Central memory CD8-positive, alpha-beta T cell (primary cell): ENCODE data around the gene PA2G4.
"Not testable (repeated sequence)": the region's sequence is repeated elsewhere in the genome, so short reads cannot be mapped to it uniquely, and the experiment has no call there.

Experiments used
- ATAC-seq: fragments of 150-1000 bp; cut with Tn5 transposase; replicated peaks from 2 replicates; pipeline ENCODE4 v1.10.0; 2022; ENCODE audit warnings: mild to moderate bottlenecking, moderate FRiP score, moderate number of reproducible peaks; ENCODE audit not compliant: poor library complexity, severe bottlenecking; ENCODE audit errors: extremely low read depth
- DNase-seq, 2 donors: peaks; one replicate each; pipeline ENCODE4 v3.0.0; 2021; ENCODE audit warnings: low spot score in 2 of 2
- H3K27ac Mint-ChIP-seq: one replicate; pipeline ENCODE4 v1.8.0; 2022; ENCODE audit warnings: low read depth, mild to moderate bottlenecking, moderate library complexity, mixed read lengths
- H3K27me3 Mint-ChIP-seq: one replicate; pipeline ENCODE4 v1.8.0; 2022; ENCODE audit warnings: mixed read lengths
- H3K36me3 Mint-ChIP-seq: one replicate; pipeline ENCODE4 v1.8.0; 2022; ENCODE audit warnings: mild to moderate bottlenecking, moderate library complexity, mixed read lengths; ENCODE audit not compliant: insufficient read depth
- H3K4me1 Mint-ChIP-seq: one replicate; pipeline ENCODE4 v1.8.0; 2022; ENCODE audit warnings: mixed read lengths
- H3K4me3 Mint-ChIP-seq: one replicate; pipeline ENCODE4 v1.8.0; 2022; ENCODE audit warnings: mild to moderate bottlenecking, moderate library complexity, mixed read lengths
- H3K9me3 Mint-ChIP-seq: one replicate; pipeline ENCODE4 v1.8.0; 2022; ENCODE audit warnings: mixed read lengths

PA2G4 gene

GRCh38 chr12:56152132-56152755 is 47.9 kb downstream of the PA2G4 start, which contains the start of gene MYL6B:
Gene MYL6B (plus strand): TSS chr12:56152587. CDS start chr12:56153919, 1,332 bp downstream.
- H3K4me3 Mint-ChIP-seq, result peak within 1 kb of the TSS; percentile 82
- DNase-seq (peak; percentile 76 to 82), ATAC-seq (peak; percentile 95)
- no peaks in the 10 kb centered on the region for H3K9me3 Mint-ChIP-seq
- H3K27me3 Mint-ChIP-seq, result no peaks in the 10 kb centered on the region
- H3K27ac Mint-ChIP-seq, result peak within 1 kb of the TSS; percentile 93
- peaks cover 24% of the 10 kb centered on the region for H3K4me1 Mint-ChIP-seq
- H3K36me3 Mint-ChIP-seq, result peaks cover 12% of the 10 kb centered on the region

DNA sequence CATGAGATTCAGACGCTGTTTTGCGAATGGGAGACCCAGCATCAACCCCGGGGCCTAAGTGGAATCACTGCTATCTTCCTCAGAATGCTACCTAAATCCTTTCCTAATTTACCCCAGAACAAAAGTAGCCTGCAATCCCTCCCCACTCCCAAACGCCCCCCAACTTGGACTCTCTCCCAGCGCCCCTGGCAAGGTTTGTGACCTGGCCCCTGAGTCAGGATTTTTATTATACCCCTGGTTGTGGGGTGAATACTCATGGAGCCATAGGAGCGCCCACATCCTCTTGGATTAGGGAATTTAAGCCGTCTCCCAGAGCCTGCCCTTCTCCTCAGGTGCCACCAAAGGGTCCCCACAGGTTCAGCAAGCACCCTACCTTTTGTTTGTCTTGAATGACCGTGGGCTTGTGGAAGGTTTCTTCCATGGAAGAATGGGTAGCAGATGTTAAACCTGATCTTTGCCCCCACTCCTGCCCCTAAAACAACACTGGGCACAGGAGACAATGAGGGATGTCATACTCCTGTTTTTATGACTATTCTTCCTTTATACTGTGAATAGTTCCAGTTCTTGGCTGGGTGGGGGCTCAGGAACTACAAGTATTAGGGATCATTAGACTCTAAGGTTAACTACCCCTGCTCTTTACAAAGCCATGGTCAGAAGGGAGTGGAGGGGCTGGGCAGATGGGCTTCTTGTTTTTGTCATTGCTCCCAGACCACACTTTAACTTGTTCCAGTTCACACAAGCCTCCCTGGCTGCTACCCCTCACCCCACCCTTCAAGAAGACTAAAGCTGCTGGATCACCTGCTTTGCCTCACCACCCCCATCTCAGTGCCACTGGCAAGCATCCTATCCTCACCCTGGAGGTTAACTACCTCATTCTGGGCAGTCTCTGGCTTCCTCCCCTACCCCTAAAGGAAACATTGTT is 48.7 kb downstream of the PA2G4 start:
- Mint-ChIP-seq H3K36me3 (peaks cover 13% of the 10 kb centered on the region), H3K27ac (peak overlapping the region; percentile 93), H3K9me3 (no peaks in the 10 kb centered on the region), H3K4me3 (peak overlapping the region; percentile 82), H3K4me1 (peaks cover 31% of the 10 kb centered on the region), H3K27me3 (no peaks in the 10 kb centered on the region)
- no peak for ATAC-seq
- DNase-seq, result no peak

- no peaks in the 10 kb centered on the region for H3K9me3 Mint-ChIP-seq
- H3K27me3 Mint-ChIP-seq, result no peaks in the 10 kb centered on the region
- H3K27ac Mint-ChIP-seq, result no peak overlapping the region
- DNase-seq (no peak), ATAC-seq (no peak)
- H3K4me1 Mint-ChIP-seq, result peaks cover 37% of the 10 kb centered on the region
- H3K4me3 Mint-ChIP-seq, result peak overlapping the region; percentile 82
- H3K36me3 Mint-ChIP-seq, result peaks cover 17% of the 10 kb centered on the region
Observed at GRCh38 chr12:56153678-56154065, 49.3 kb downstream of the PA2G4 start.

DNA sequence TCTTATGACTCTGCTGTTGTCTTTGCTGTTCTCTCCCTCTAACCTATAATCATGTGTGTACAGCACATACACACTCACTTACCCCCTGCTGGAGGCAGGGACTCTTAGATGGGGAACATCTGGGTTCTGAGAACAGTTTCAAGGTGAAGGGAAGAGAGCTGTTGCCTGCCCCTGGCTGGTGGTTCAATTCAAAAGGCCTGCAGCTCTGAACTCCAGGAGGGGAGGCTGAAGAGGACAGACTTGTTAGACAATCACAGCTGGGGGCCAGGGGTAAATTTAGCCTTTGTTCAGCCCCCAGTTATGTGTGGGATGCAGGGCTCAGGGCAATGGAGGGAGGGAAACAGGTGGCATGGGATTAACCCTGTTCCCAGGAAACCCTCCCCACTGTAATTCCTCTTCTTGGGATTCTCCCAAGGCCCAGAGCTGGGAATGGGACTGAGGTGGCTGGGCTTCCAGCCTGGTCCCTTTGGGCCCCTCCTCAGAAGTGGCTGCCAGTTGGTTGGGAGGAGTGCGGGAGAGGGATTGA is 50.0 kb downstream of the PA2G4 start:
- Mint-ChIP-seq H3K9me3 (no peaks in the 10 kb centered on the region), H3K27me3 (no peaks in the 10 kb centered on the region), H3K4me3 (no peak overlapping the region), H3K27ac (no peak overlapping the region), H3K36me3 (peaks cover 19% of the 10 kb centered on the region), H3K4me1 (peaks cover 43% of the 10 kb centered on the region)
- DNase-seq, result no peak
- no peak for ATAC-seq

DNA sequence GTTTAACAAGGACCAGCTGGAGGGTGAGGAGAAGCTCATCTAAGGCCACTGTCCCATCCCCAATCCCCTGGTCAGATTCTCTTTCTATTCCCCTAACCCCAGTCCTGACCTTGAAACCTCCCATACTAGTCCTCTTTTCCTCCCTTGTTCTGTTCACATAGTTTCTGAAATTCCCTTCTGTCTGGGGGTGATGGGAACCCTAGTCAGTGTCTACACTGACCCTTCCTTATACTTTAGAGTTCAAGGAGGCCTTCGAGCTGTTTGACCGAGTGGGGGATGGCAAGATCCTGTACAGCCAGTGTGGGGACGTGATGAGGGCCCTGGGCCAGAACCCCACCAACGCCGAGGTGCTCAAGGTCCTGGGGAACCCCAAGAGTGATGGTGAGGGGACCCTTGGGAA is 50.5 kb downstream of the PA2G4 start:
- no peak overlapping the region for H3K27ac Mint-ChIP-seq
- no peaks in the 10 kb centered on the region for H3K9me3 Mint-ChIP-seq
- no peak overlapping the region for H3K4me3 Mint-ChIP-seq
- H3K27me3 Mint-ChIP-seq, result no peaks in the 10 kb centered on the region
- ATAC-seq (no peak), DNase-seq (no peak)
- peaks cover 23% of the 10 kb centered on the region for H3K36me3 Mint-ChIP-seq
- H3K4me1 Mint-ChIP-seq, result peaks cover 48% of the 10 kb centered on the region

DNA sequence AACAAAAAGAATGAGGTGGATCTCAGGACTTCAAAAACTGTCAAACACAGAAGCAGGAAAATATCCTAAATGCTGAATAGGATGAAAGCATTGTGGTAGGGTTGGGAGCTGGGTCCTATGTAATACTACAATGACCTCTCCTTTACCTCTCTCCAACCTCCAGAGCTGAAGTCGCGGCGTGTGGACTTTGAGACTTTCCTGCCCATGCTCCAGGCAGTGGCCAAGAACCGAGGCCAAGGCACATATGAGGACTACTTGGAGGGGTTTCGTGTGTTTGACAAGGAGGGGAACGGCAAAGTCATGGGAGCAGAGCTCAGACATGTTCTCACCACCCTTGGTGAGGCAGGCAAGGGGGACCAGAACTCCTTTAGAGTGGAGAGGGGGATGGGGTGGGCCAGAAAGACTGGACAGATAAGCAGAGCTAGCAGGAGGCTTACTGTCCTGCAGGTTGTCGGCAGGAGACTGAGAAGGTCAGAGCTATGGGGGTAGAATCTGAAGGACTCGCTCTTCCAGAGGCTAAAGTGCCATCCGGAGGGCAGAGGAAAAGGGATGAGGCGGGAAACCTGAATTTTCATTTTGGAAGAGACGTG is 51.0 kb downstream of the PA2G4 start:
- peak overlapping the region; percentile 9 for H3K4me3 Mint-ChIP-seq
- DNase-seq, result no peak

DNA sequence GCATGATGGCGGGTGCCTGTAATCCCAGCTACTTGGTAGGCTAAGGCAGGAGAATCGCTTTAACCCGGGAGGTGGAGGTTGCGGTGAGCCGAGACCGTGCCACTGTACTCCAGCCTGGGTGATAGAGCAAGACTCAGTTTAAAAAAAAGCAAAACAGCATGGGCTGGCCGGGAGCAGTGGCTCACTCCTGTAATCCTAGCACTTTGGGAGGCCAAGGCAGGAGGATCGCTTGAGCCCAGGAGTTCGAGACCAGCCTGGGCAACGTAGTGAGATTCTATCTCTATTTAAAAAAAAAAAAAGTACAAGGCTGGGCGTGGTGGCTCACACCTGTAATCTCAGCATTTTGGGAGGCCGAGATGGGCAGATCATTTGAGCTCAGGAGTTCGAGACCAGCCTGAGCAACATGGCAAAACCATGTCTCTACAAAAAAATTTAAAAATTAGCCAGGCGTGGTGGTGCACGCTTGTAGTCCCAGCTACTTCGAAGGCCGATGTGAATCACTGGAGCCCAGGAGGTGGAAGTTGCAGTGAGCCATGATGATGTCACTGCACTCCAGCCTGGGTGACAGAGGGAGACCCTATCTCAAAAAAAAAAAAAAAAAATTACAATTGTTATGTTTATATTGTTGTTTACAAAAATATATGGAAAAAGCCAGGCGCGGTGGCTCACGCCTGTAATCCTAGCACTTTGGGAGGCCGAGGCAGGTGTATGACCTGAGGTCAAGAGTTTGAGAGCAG is 52.3 kb downstream of the PA2G4 start:
- not testable (repeated sequence) for ATAC-seq, H3K9me3 Mint-ChIP-seq, DNase-seq, H3K27me3 Mint-ChIP-seq
- Mint-ChIP-seq H3K27ac (peak overlapping the region; percentile 94), H3K4me3 (peak overlapping the region; percentile 94), H3K36me3 (peaks cover 22% of the 10 kb centered on the region), H3K4me1 (peaks cover 62% of the 10 kb centered on the region)

More for the DNA sequence above, 51.0 kb downstream of the PA2G4 start:
- ATAC-seq, result no peak
- no peaks in the 10 kb centered on the region for H3K27me3 Mint-ChIP-seq
- H3K27ac Mint-ChIP-seq, result no peak overlapping the region
- H3K9me3 Mint-ChIP-seq, result no peaks in the 10 kb centered on the region
- H3K36me3 Mint-ChIP-seq, result peaks cover 27% of the 10 kb centered on the region
- H3K4me1 Mint-ChIP-seq, result peaks cover 53% of the 10 kb centered on the region

- no peaks in the 10 kb centered on the region for H3K27me3 Mint-ChIP-seq
Observed at GRCh38 chr12:56157201-56158028, 53.1 kb downstream of the PA2G4 start.

DNA sequence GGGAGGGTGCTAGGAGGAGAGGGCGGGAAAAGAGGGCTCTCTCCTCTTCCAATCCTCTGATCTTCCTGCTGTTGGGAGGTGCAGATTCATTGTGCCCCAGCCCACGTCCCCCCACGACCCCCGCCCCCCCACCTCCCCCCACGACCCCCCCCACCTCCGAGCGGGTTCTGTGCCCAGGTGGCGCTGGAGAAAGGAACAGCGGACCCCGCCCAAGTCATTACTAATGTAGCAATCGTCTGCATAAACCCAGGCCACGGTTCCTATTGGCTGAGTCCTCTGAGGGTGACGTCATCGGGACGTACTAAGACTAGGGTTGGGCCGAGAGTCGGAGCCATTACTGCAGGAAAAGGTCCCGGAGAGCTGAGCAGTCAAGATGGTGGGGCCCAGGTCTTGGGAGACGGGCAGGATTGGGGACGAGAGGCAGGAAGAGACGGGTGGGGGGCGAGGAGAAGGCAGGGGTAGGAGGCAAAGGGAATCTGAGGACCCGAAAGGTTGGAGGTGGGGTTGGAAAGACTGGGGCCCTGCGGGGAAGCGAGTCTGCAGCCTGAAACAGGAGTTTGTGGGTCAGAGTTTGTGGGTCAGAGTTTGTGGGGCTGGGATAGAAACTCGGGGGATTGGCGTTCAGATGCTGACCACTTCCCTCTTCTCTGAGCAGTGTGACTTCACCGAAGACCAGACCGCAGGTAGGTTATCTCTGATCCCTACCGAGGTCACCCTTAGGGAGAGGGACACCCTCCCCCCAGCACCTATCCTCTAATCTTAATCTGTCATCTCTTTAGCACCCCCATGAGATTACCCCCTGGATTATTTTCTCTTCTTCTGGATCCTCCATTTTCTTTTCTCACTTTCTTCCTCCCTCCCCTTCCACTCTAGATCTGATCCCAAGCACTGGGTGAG is 53.9 kb downstream of the PA2G4 start, which contains the start of gene MYL6:
Gene MYL6 (plus strand): TSS at position 331 of the 897 bp plus-strand sequence. CDS start 43 bp downstream, at position 374.
- ATAC-seq (peak; percentile 91), DNase-seq (peak; percentile 67 to 82)
- no peaks in the 10 kb centered on the region for H3K9me3 Mint-ChIP-seq
- peaks cover 58% of the 10 kb centered on the region for H3K4me1 Mint-ChIP-seq
- H3K27me3 Mint-ChIP-seq, result no peaks in the 10 kb centered on the region
- peak within 1 kb of the TSS; percentile 94 for H3K4me3 Mint-ChIP-seq
- peak within 1 kb of the TSS; percentile 94 for H3K27ac Mint-ChIP-seq
- H3K36me3 Mint-ChIP-seq, result peaks cover 36% of the 10 kb centered on the region

More at GRCh38 chr12:56157201-56158028, 53.1 kb downstream of the PA2G4 start:
- H3K27ac Mint-ChIP-seq, result peak overlapping the region; percentile 94
- peaks cover 27% of the 10 kb centered on the region for H3K36me3 Mint-ChIP-seq
- ATAC-seq (peak; percentile 34), DNase-seq (peak in 1 of 2 donors; percentile 35)
- H3K4me3 Mint-ChIP-seq, result peak overlapping the region; percentile 94
- no peaks in the 10 kb centered on the region for H3K9me3 Mint-ChIP-seq
- H3K4me1 Mint-ChIP-seq, result peaks cover 58% of the 10 kb centered on the region

DNA sequence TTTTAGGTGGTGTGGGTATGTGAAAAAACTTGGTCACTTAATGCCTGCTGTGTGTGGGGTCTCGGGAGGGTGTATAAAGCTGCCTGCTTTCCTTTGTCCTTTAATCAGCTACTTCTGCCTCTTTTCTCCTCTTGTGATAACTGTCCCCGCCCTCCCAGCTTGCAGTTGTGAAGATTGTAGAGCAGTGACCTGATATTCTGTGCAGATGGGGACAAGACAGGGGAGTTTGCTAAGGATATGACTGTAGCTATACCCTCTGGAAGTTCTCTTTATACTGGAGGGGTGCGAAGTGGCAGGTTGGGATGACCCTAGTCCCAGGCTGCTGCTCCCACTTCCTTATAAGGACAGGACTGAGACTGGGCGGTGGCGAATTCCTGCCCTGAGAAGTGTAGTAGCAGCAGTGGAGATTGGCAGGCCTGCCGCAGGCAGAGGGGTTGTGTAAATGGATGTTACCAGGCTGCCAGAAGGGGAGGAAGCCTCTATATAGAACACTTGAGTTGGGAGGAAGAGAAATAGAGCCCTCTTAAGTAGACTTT is 54.6 kb downstream of the PA2G4 start:
- Mint-ChIP-seq H3K4me3 (peak overlapping the region; percentile 94), H3K27me3 (no peaks in the 10 kb centered on the region), H3K4me1 (peaks cover 54% of the 10 kb centered on the region), H3K9me3 (no peaks in the 10 kb centered on the region), H3K36me3 (peaks cover 43% of the 10 kb centered on the region), H3K27ac (peak overlapping the region; percentile 94)
- ATAC-seq (no peak), DNase-seq (no peak)
